Stimulated activated CD8-positive, alpha-beta memory T cell treated with anti-CD3 and anti-CD28 coated beads, Interleukin-7, amount 100 ng/mL, for 1 hour (primary cell): ENCODE measurements around the gene PREX1.

ENCODE experiments used
- DNase-seq, 2 donors: peaks; one replicate each; pipeline ENCODE4 v3.0.0-alpha.2; 2020; ENCODE audit warnings: low read depth in 2 of 2

The PREX1 gene

GRCh38 chr20:48638546-48638945, 189.3 kb downstream of the PREX1 start:
- DNase-seq, result no peak

GRCh38 chr20:48637461-48637860, 190.3 kb downstream of the PREX1 start:
- no peak for DNase-seq

GRCh38 chr20:48636301-48636700, 191.5 kb downstream of the PREX1 start:
- no peak for DNase-seq

- peak; percentile 11 to 53 for DNase-seq
Measured at GRCh38 chr20:48635791-48636267, 192.0 kb downstream of the PREX1 start.

GRCh38 chr20:48635361-48635760, 192.4 kb downstream of the PREX1 start:
- DNase-seq, result no peak

GRCh38 chr20:48634641-48635040, 193.2 kb downstream of the PREX1 start:
- DNase-seq, result no peak

GRCh38 chr20:48633620-48634257, 194.1 kb downstream of the PREX1 start:
- DNase-seq, result no peak

GRCh38 chr20:48632825-48633619, 194.8 kb downstream of the PREX1 start:
- no peak for DNase-seq

GRCh38 chr20:48632017-48632824, 195.6 kb downstream of the PREX1 start:
- no peak for DNase-seq

- no peak for DNase-seq
Measured at GRCh38 chr20:48631114-48632016, 196.4 kb downstream of the PREX1 start.

- no peak for DNase-seq
Measured at GRCh38 chr20:48630342-48631075, 197.3 kb downstream of the PREX1 start.

- no peak for DNase-seq
Measured at GRCh38 chr20:48629960-48630315, 197.9 kb downstream of the PREX1 start.

GRCh38 chr20:48629069-48629959, 198.5 kb downstream of the PREX1 start:
- no peak for DNase-seq

- no peak for DNase-seq
Measured at GRCh38 chr20:48627737-48628128, 200.1 kb downstream of the PREX1 start.

- no peak for DNase-seq
Measured at GRCh38 chr20:48626938-48627736, 200.7 kb downstream of the PREX1 start.

- DNase-seq, result no peak
Measured at GRCh38 chr20:48626226-48626937, 201.4 kb downstream of the PREX1 start.

GRCh38 chr20:48625136-48625900, 202.5 kb downstream of the PREX1 start:
- no peak for DNase-seq
